ENCODE results near the gene CELA2B.
"Not testable (repeated sequence)": the region's sequence is repeated elsewhere in the genome, so short reads cannot be mapped to it uniquely, and the experiment has no call there.

Gene CELA2B

DNA sequence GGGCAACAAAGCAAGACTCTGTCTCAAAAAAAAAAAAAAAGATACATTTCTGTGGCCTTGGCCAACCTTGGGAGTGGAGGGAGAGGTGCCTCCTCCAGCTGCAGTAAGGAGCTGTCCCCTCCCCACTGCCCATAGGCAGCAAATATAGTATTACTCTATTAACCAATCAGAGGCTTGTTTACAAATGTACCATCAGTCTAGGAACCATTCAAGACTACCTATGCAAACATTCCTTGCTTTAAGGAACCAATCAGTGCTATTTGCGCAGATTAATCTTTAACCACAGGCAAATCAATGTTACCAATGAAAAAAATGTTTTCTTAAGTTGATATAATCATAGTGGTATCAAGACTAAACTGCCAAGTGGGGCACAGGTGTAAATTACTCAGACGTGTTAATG, 18.3 kb upstream of the CELA2B start:
- no peak overlapping the region for H3K4me3 ChIP-seq (ENCODE audit: control insufficient read depth, low read depth, low read length)
- no peak for DNase-seq (ENCODE audit: low read depth)
- no peak for TF ChIP-seq CTCF (conservative IDR thresholded peaks at IDR 0.05; ENCODE audit: control insufficient read depth, insufficient read depth, low read depth, low read length)

DNA sequence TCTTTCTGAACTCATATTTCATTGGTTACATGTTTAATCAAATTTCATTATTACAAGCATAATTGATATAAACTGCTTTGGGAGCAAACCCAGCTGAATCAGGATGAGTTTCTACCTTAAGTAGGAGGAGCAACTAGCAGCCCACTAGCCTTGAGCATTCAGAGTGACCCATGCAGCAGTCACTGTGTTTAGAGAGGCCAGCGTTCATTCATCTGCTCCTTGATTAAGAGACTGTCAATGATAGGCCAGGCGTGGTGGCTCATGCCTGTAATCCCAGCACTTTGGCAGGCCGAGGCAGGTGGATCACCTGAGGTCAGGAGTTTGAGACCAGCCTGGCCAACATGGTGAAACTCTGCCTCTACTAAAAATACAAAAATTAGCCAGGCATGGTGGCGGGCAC, 17.5 kb upstream of the CELA2B start:
- DNase-seq (ENCODE audit: low read depth); H3K4me3 ChIP-seq (ENCODE audit: control insufficient read depth, low read depth, low read length): not testable (repeated sequence)

- DNase-seq (ENCODE audit: low read depth): peak; percentile 30
- no peak for TF ChIP-seq CTCF (conservative IDR thresholded peaks at IDR 0.05; ENCODE audit: control insufficient read depth, insufficient read depth, low read depth, low read length)
- H3K4me3 ChIP-seq (ENCODE audit: control insufficient read depth, low read depth, low read length): no peak overlapping the region
Observed at GRCh38 chr1:15459771-15460707, 15.9 kb upstream of the CELA2B start.

- no peak for DNase-seq (ENCODE audit: low read depth)
- no peak overlapping the region for H3K4me3 ChIP-seq (ENCODE audit: control insufficient read depth, low read depth, low read length)
- TF ChIP-seq CTCF (conservative IDR thresholded peaks at IDR 0.05; ENCODE audit: control insufficient read depth, insufficient read depth, low read depth, low read length): no peak
Observed at GRCh38 chr1:15460708-15461095, 15.2 kb upstream of the CELA2B start.

DNA sequence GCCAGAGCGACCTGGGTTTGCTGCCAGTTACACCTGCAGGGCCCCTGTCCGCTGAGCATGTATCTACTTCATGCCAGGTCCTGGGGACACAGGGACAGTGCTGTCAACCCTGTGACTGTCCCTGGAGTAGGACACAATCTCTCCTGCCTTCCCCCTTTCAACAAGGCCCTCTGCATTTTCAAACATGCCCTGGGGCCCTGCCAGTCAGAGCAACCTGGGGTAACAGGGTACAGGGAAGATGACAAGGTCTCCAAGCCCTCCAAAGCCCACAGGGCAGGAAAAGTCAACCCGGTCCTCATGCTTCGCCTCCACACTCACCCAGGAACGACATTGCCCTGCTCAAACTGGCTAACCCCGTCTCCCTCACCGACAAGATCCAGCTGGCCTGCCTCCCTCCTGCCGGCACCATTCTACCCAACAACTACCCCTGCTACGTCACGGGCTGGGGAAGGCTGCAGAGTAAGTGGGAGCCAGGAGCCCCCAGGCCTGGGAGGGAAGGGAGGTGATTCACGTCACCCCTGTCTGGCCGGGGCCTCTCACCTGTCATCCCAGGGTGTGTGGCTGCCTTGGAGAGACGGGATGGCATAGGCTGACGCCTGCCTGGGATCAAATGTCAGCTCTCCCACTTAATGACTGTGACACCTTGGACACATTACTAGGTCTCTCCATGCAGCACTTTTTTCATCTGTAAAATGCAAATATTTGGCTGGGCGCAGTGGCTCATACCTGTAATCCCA, 12.7 kb upstream of the CELA2B start:
- H3K4me3 ChIP-seq (ENCODE audit: control insufficient read depth, low read depth, low read length); DNase-seq (ENCODE audit: low read depth): not testable (repeated sequence)

- not testable (repeated sequence) for H3K4me3 ChIP-seq (ENCODE audit: control insufficient read depth, low read depth, low read length); DNase-seq (ENCODE audit: low read depth)
Observed at GRCh38 chr1:15463926-15464322, 12.0 kb upstream of the CELA2B start.

GRCh38 chr1:15465674-15466073, 10.2 kb upstream of the CELA2B start:
- DNase-seq (ENCODE audit: low read depth): no peak
- TF ChIP-seq CTCF (conservative IDR thresholded peaks at IDR 0.05; ENCODE audit: control insufficient read depth, insufficient read depth, low read depth, low read length): no peak
- no peak overlapping the region for H3K4me3 ChIP-seq (ENCODE audit: control insufficient read depth, low read depth, low read length)

GRCh38 chr1:15466955-15467625, 8.8 kb upstream of the CELA2B start:
- not testable (repeated sequence) for DNase-seq (ENCODE audit: low read depth); H3K4me3 ChIP-seq (ENCODE audit: control insufficient read depth, low read depth, low read length)

Measured in fibroblast of mammary gland (primary cell).